SJCRH30 (cell line): Measurements from ENCODE around the gene BRICD5. TPM values are rescaled to one million over a fixed set of nuclear protein-coding genes. Genes with fewer than 3 reads are reported as not detected.
"Not testable (repeated sequence)": the region's sequence is repeated elsewhere in the genome, so short reads cannot be mapped to it uniquely, and the experiment has no call there.

ENCODE experiments used
- DNase-seq, 2 experiments: peaks; one replicate each; pipeline ENCODE4 v3.0.0-alpha.2; 2015 to 2020
- H3K27ac ChIP-seq: fragments of 250-450 bp; sonication (Bioruptor Pico); 2 replicates; pipeline ENCODE4 v1.5.1; 2020; ENCODE audit warnings: mild to moderate bottlenecking, moderate library complexity
- H3K27me3 ChIP-seq: fragments of 250-450 bp; sonication (Bioruptor Pico); 2 replicates; pipeline ENCODE4 v1.5.1; 2020; ENCODE audit warnings: mild to moderate bottlenecking, moderate library complexity
- H3K36me3 ChIP-seq: fragments of 250-450 bp; sonication (Bioruptor Pico); 2 replicates; pipeline ENCODE4 v1.5.1; 2020; ENCODE audit warnings: mild to moderate bottlenecking, moderate library complexity
- H3K4me1 ChIP-seq: fragments of 250-450 bp; sonication (Bioruptor Pico); 2 replicates; pipeline ENCODE4 v1.5.1; 2020; ENCODE audit warnings: mild to moderate bottlenecking, moderate library complexity
- H3K4me3 ChIP-seq: fragments of 250-450 bp; sonication (Bioruptor Pico); 2 replicates; pipeline ENCODE4 v1.5.1; 2020; ENCODE audit warnings: mild to moderate bottlenecking, moderate library complexity
- H3K9me3 ChIP-seq: fragments of 250-450 bp; sonication (Bioruptor Pico); replicated peaks from 2 replicates; pipeline ENCODE4 v1.5.1; 2020; ENCODE audit warnings: mild to moderate bottlenecking, moderate library complexity
- total RNA-seq: library from RNA; depleted of rRNA; stranded (reverse); fragments of >200 nt; shearing (Covaris generic); gene quantifications from 2 replicates; pipeline ENCODE4 v1.2.3, GENCODE V29; 2014

The BRICD5 gene
- total RNA-seq, 1 experiment from 2014 or later: 4.1 TPM

- no peaks in the 10 kb centered on the region for H3K4me1 ChIP-seq
- no peak for DNase-seq
- H3K27me3 ChIP-seq: no peaks in the 10 kb centered on the region
- H3K9me3 ChIP-seq: no peaks in the 10 kb centered on the region
- no peak overlapping the region for H3K27ac ChIP-seq
- H3K36me3 ChIP-seq: peaks cover 5% of the 10 kb centered on the region
- no peak overlapping the region for H3K4me3 ChIP-seq
These were observed 32.4 kb upstream of the BRICD5 start for GRCh38 chr16:2243031-2243528.

- no peaks in the 10 kb centered on the region for H3K9me3 ChIP-seq
- DNase-seq: no peak
- no peaks in the 10 kb centered on the region for H3K27me3 ChIP-seq
- no peaks in the 10 kb centered on the region for H3K4me1 ChIP-seq
- no peak overlapping the region for H3K4me3 ChIP-seq
- no peak overlapping the region for H3K27ac ChIP-seq
- H3K36me3 ChIP-seq: peaks cover 5% of the 10 kb centered on the region
These were observed 31.9 kb upstream of the BRICD5 start for GRCh38 chr16:2242598-2242997.

GRCh38 chr16:2240331-2240730, 29.7 kb upstream of the BRICD5 start:
- not testable (repeated sequence) for H3K36me3 ChIP-seq

GRCh38 chr16:2238838-2239675, 28.4 kb upstream of the BRICD5 start:
- no peak overlapping the region for H3K4me3 ChIP-seq
- H3K27ac ChIP-seq: no peak overlapping the region
- no peaks in the 10 kb centered on the region for H3K9me3 ChIP-seq
- no peak for DNase-seq
- no peaks in the 10 kb centered on the region for H3K27me3 ChIP-seq
- no peaks in the 10 kb centered on the region for H3K4me1 ChIP-seq
- peaks cover 6% of the 10 kb centered on the region; the same call in 1 of the 2 replicates for H3K36me3 ChIP-seq

More at GRCh38 chr16:2240331-2240730, 29.7 kb upstream of the BRICD5 start:
- H3K9me3 ChIP-seq, DNase-seq, H3K27ac ChIP-seq, H3K4me1 ChIP-seq, H3K4me3 ChIP-seq, H3K27me3 ChIP-seq: not testable (repeated sequence)

GRCh38 chr16:2238150-2238837, 27.6 kb upstream of the BRICD5 start:
- Histone ChIP-seq H3K27me3 (no peaks in the 10 kb centered on the region), H3K27ac (no peak overlapping the region), H3K9me3 (no peaks in the 10 kb centered on the region), H3K4me1 (no peaks in the 10 kb centered on the region), H3K36me3 (peaks cover 9% of the 10 kb centered on the region), H3K4me3 (no peak overlapping the region)
- no peak for DNase-seq

- Histone ChIP-seq H3K9me3 (no peaks in the 10 kb centered on the region), H3K4me1 (no peaks in the 10 kb centered on the region), H3K27me3 (no peaks in the 10 kb centered on the region), H3K36me3 (peaks cover 9% of the 10 kb centered on the region), H3K27ac (no peak overlapping the region), H3K4me3 (no peak overlapping the region)
- no peak for DNase-seq
These were observed 27.0 kb upstream of the BRICD5 start for GRCh38 chr16:2237493-2238149.

- no peak for DNase-seq
- Histone ChIP-seq H3K4me1 (peaks cover 1% of the 10 kb centered on the region), H3K27ac (no peak overlapping the region), H3K9me3 (no peaks in the 10 kb centered on the region), H3K4me3 (no peak overlapping the region), H3K27me3 (no peaks in the 10 kb centered on the region), H3K36me3 (peaks cover 13% of the 10 kb centered on the region)
These were observed 26.4 kb upstream of the BRICD5 start for GRCh38 chr16:2237102-2237482.

GRCh38 chr16:2236337-2237101, 25.9 kb upstream of the BRICD5 start, which contains the start of gene DNASE1L2:
Gene DNASE1L2 (plus strand): TSS chr16:2236444. CDS start chr16:2236817, 373 bp downstream.
- H3K36me3 ChIP-seq: peaks cover 13% of the 10 kb centered on the region
- no peaks in the 10 kb centered on the region for H3K9me3 ChIP-seq
- H3K4me1 ChIP-seq: peaks cover 7% of the 10 kb centered on the region
- H3K4me3 ChIP-seq: no peak within 1 kb of the TSS
- DNase-seq: no peak
- no peaks in the 10 kb centered on the region for H3K27me3 ChIP-seq
- no peak within 1 kb of the TSS for H3K27ac ChIP-seq

GRCh38 chr16:2235695-2236336, 25.2 kb upstream of the BRICD5 start:
- no peak overlapping the region for H3K4me3 ChIP-seq
- H3K36me3 ChIP-seq: peaks cover 13% of the 10 kb centered on the region
- no peaks in the 10 kb centered on the region for H3K27me3 ChIP-seq
- no peak for DNase-seq
- no peak overlapping the region for H3K27ac ChIP-seq
- H3K4me1 ChIP-seq: peaks cover 12% of the 10 kb centered on the region
- no peaks in the 10 kb centered on the region for H3K9me3 ChIP-seq

GRCh38 chr16:2235234-2235651, 24.6 kb upstream of the BRICD5 start:
- Histone ChIP-seq H3K9me3 (no peaks in the 10 kb centered on the region), H3K36me3 (peaks cover 13% of the 10 kb centered on the region), H3K27me3 (no peaks in the 10 kb centered on the region), H3K27ac (no peak overlapping the region), H3K4me3 (no peak overlapping the region), H3K4me1 (peaks cover 18% of the 10 kb centered on the region)
- DNase-seq: no peak

- no peaks in the 10 kb centered on the region for H3K27me3 ChIP-seq
- H3K9me3 ChIP-seq: no peaks in the 10 kb centered on the region
- H3K4me1 ChIP-seq: peaks cover 22% of the 10 kb centered on the region
- H3K36me3 ChIP-seq: peaks cover 13% of the 10 kb centered on the region
- no peak overlapping the region for H3K27ac ChIP-seq
- H3K4me3 ChIP-seq: no peak overlapping the region
- no peak for DNase-seq
These were observed 24.1 kb upstream of the BRICD5 start for GRCh38 chr16:2234813-2235170.

- Histone ChIP-seq H3K9me3 (no peaks in the 10 kb centered on the region), H3K27ac (no peak overlapping the region), H3K36me3 (peaks cover 13% of the 10 kb centered on the region), H3K27me3 (no peaks in the 10 kb centered on the region), H3K4me3 (no peak overlapping the region), H3K4me1 (peaks cover 22% of the 10 kb centered on the region)
- no peak for DNase-seq
These were observed 23.5 kb upstream of the BRICD5 start for GRCh38 chr16:2233872-2234812.
